ENCODE results near the gene GHR.

GRCh38 chr5:42756606-42757601 lies 333.7 kb downstream of the GHR start, which contains the start of gene CCDC152:
- TF ChIP-seq CTCF (IDR thresholded peaks at IDR 0.05) (no peak), POLR2A (IDR thresholded peaks at IDR 0.05) (no peak)
